K562 (cell line): ENCODE results near the gene ARPC4. TPM values are rescaled to one million over a fixed set of nuclear protein-coding genes. Genes with fewer than 3 reads are reported as not detected.

Experiments
- ARID2 ChIP-seq: fragments of 450-650 bp; IDR thresholded peaks from 2 replicates; pipeline ENCODE4 v1.6.1; 2017; ENCODE audit warnings: antibody characterized with exemption, mild to moderate bottlenecking
- DACH1 ChIP-seq: fragments of 450-650 bp; IDR thresholded peaks from 2 replicates; pipeline ENCODE4 v1.6.1; 2018; ENCODE audit not compliant: partially characterized antibody
- EP400 ChIP-seq: fragments of 450-650 bp; IDR thresholded peaks from 2 replicates; pipeline ENCODE4 v1.6.1; 2017; ENCODE audit warnings: antibody characterized with exemption, mild to moderate bottlenecking, moderate library complexity
- FOXA3 ChIP-seq, 2 experiments: fragments of 450-650 bp in 1 of 2; sonication (generic) in 1 of 2; formaldehyde crosslinking; IDR thresholded peaks in 1 of 2; conservative IDR thresholded peaks in 1 of 2; 2 replicates each; pipeline versions ENCODE4 v1.4.0 to v1.8.0; 2020 to 2022; ENCODE audit warnings: mild to moderate bottlenecking in 2 of 2, missing genetic modification reagents in 1 of 2
- FOXM1 ChIP-seq, 2 experiments: fragments of 450-650 bp in 1 of 2; sonication (generic) in 1 of 2; formaldehyde crosslinking in 1 of 2; IDR thresholded peaks; 2 replicates each; pipeline versions ENCODE4 v1.6.1 to v1.9.0; 2017 to 2022; ENCODE audit warnings: low read depth in 2 of 2, mild to moderate bottlenecking in 2 of 2, missing genetic modification reagents in 1 of 2, moderate library complexity in 1 of 2
- HMG20A ChIP-seq: fragments of 450-650 bp; formaldehyde crosslinking; conservative IDR thresholded peaks from 2 replicates; pipeline ENCODE4 v1.4.0; 2020; ENCODE audit warnings: mild to moderate bottlenecking, mixed read lengths
- MAX ChIP-seq: sonication (generic); formaldehyde crosslinking; IDR thresholded peaks from 2 replicates; pipeline ENCODE4 v1.9.0; 2022; ENCODE audit warnings: mild to moderate bottlenecking, missing genetic modification reagents
- MEF2A ChIP-seq: IDR thresholded peaks from 2 replicates; pipeline ENCODE4 v1.6.1; 2011; ENCODE audit warnings: low read depth, mild to moderate bottlenecking, low read length, moderate library complexity; ENCODE audit not compliant: control insufficient read depth
- POLR2H ChIP-seq: IDR thresholded peaks from 2 replicates; pipeline ENCODE4 v1.6.1; 2016; ENCODE audit warnings: missing genetic modification characterization, low read depth, mild to moderate bottlenecking, control low read depth, missing compliant biosample characterization, moderate library complexity
- PTBP1 ChIP-seq: fragments of 200-400 bp; formaldehyde crosslinking; IDR thresholded peaks from 2 replicates; pipeline ENCODE4 v1.6.1; 2017; ENCODE audit warnings: low read depth, low read length
- RUNX1 ChIP-seq: sonication (generic); IDR thresholded peaks from 2 replicates; pipeline ENCODE4 v1.6.1; 2016; ENCODE audit warnings: antibody characterized with exemption, low read depth
- SAFB2 ChIP-seq: fragments of 200-400 bp; formaldehyde crosslinking; IDR thresholded peaks from 2 replicates; pipeline ENCODE4 v1.6.1; 2018; ENCODE audit warnings: borderline replicate concordance, low read length, low read depth, moderate library complexity; ENCODE audit not compliant: severe bottlenecking
- TAL1 ChIP-seq: fragments of 450-650 bp; IDR thresholded peaks from 2 replicates; pipeline ENCODE4 v1.6.1; 2016; ENCODE audit warnings: mild to moderate bottlenecking
- WHSC1 ChIP-seq: IDR thresholded peaks from one replicate; pipeline ENCODE4 v1.6.1; 2012; ENCODE audit warnings: low read length, control low read depth, inconsistent platforms
- YBX1 ChIP-seq: fragments of 450-650 bp; IDR thresholded peaks from 2 replicates; pipeline ENCODE4 v1.7.1; 2016; ENCODE audit warnings: mild to moderate bottlenecking
- ZBTB11 ChIP-seq, 3 experiments: fragments of 200-800 bp in 1 of 3; fragments of 250-450 bp in 1 of 3; fragments of 450-650 bp in 1 of 3; sonication (Bioruptor Pico) in 1 of 3; sonication (Bioruptor generic) in 1 of 3; formaldehyde crosslinking in 1 of 3; IDR thresholded peaks; 2 replicates each; pipeline versions ENCODE4 v1.6.1 to v1.8.0; 2016 to 2022; ENCODE audit warnings: mild to moderate bottlenecking in 2 of 3, missing genetic modification characterization in 2 of 3, missing compliant biosample characterization in 1 of 3, moderate library complexity in 1 of 3
- ZKSCAN3 ChIP-seq: fragments of 250-450 bp; sonication (Bioruptor Pico); IDR thresholded peaks from 2 replicates; pipeline ENCODE4 v1.4.0; 2020
- ZNF232 ChIP-seq: sonication (generic); formaldehyde crosslinking; IDR thresholded peaks from 2 replicates; pipeline ENCODE4 v1.8.0; 2022; ENCODE audit warnings: mild to moderate bottlenecking, missing genetic modification reagents
- ZNF24 ChIP-seq: fragments of 450-650 bp; IDR thresholded peaks from 2 replicates; pipeline ENCODE4 v1.6.1; 2016
- ZNF324 ChIP-seq: fragments of 250-450 bp; sonication (Bioruptor Pico); IDR thresholded peaks from 2 replicates; pipeline ENCODE4 v1.4.0; 2020; ENCODE audit warnings: mild to moderate bottlenecking
- ZNF408 ChIP-seq: fragments of 250-450 bp; sonication (Bioruptor Pico); IDR thresholded peaks from 2 replicates; pipeline ENCODE4 v1.4.0; 2020; ENCODE audit warnings: low read depth, mild to moderate bottlenecking, moderate library complexity
- ZNF431 ChIP-seq: sonication (generic); formaldehyde crosslinking; IDR thresholded peaks from 2 replicates; pipeline ENCODE4 v1.8.0; 2022; ENCODE audit warnings: mild to moderate bottlenecking, missing genetic modification reagents
- ZNF436 ChIP-seq: fragments of 250-450, 450-650 bp; sonication (Bioruptor Pico); formaldehyde crosslinking; IDR thresholded peaks from 2 replicates; pipeline ENCODE4 v1.7.0; 2020; ENCODE audit warnings: mild to moderate bottlenecking
- ZNF830 ChIP-seq: fragments of 250-450 bp; sonication (Bioruptor Pico); IDR thresholded peaks from 2 replicates; pipeline ENCODE4 v1.5.0; 2021; ENCODE audit warnings: mild to moderate bottlenecking
- polyA plus RNA-seq, 8 experiments: library from polyadenylated mRNA; depleted of rRNA in 4 of 8; stranded (reverse) in 5 of 8; unstranded in 3 of 8; fragments of >200 nt; fragmentation: Nextera tagmentation in 2 of 8; fragmentation: Illumina TruSeq in 1 of 8; extraction: Ambion mirVana in 2 of 8; extraction: Trizol in 1 of 8; gene quantifications; 2 replicates each; pipeline versions ENCODE4 v1.2.1 to v1.2.3, GENCODE V29; 2011 to 2014; ENCODE audit warnings: inconsistent platforms in 1 of 8, missing spikeins in 1 of 8
- total RNA-seq, 7 experiments: library from RNA; depleted of rRNA in 6 of 7; stranded (reverse); fragments of >200 nt in 6 of 7; fragmentation: Illumina TruSeq in 2 of 7; extraction: Trizol in 2 of 7; gene quantifications; 2 replicates each; pipeline versions ENCODE4 v1.2.1 to v1.2.3, GENCODE V29; 2011 to 2021; ENCODE audit warnings: low replicate concordance in 1 of 7
- TF ChIP-seq, protein P1 (sequence below): fragments of 450-650 bp; formaldehyde crosslinking; IDR thresholded peaks from 2 replicates; pipeline ENCODE4 v1.4.0; 2020; ENCODE audit warnings: mild to moderate bottlenecking, mixed read lengths

ARPC4 gene
- total and polyA plus RNA-seq, 9 of the 15 experiments (the other 6 are each of a cell fraction or from before 2014, with no cell fraction given), result 20.1 to 153 (median 119) TPM

- TF ChIP-seq ZNF830, result 0 out of 2 replicates have a peak, but pooled peaks have one; percentile 63
- no peak for TF ChIP-seq POLR2H (tag)
- TF ChIP-seq WHSC1, result no peak
- no peak for TF ChIP-seq ZNF408
- no peak for TF ChIP-seq DACH1
- TF ChIP-seq FOXA3 (CRISPR knock-in tag; conservative IDR thresholded peaks at IDR 0.05 in 1 of 2, IDR thresholded peaks at IDR 0.05 in 1 of 2), result peak in 1 of 2 experiments; percentile 17; a peak in 1 of 4 replicates
- TF ChIP-seq, protein P1, sequence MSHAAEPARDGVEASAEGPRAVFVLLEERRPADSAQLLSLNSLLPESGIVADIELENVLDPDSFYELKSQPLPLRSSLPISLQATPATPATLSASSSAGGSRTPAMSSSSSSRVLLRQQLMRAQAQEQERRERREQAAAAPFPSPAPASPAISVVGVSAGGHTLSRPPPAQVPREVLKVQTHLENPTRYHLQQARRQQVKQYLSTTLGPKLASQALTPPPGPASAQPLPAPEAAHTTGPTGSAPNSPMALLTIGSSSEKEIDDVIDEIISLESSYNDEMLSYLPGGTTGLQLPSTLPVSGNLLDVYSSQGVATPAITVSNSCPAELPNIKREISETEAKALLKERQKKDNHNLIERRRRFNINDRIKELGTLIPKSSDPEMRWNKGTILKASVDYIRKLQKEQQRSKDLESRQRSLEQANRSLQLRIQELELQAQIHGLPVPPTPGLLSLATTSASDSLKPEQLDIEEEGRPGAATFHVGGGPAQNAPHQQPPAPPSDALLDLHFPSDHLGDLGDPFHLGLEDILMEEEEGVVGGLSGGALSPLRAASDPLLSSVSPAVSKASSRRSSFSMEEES (CRISPR knock-in tag), result no peak
- TF ChIP-seq HMG20A (CRISPR knock-in tag), result no peak
- no peak for TF ChIP-seq ZNF232 (CRISPR knock-in tag)
- TF ChIP-seq ZNF24, result 0 out of 2 replicates have a peak, but pooled peaks have one; percentile 19
- no peak for TF ChIP-seq RUNX1
- no peak for TF ChIP-seq MEF2A
- no peak for TF ChIP-seq ZNF431 (CRISPR knock-in tag)
- no peak for TF ChIP-seq YBX1
- TF ChIP-seq EP400, result no peak
- no peak for TF ChIP-seq ARID2
- no peak for TF ChIP-seq MAX (CRISPR knock-in tag)
- TF ChIP-seq ZNF436 (CRISPR knock-in tag), result no peak
- TF ChIP-seq ZNF324 (CRISPR knock-in tag), result peak; percentile 49; the same call in 1 of the 2 replicates
- no peak for TF ChIP-seq FOXM1 (IDR thresholded peaks at IDR 0.05; ENCODE audit: low read depth)
- no peak for TF ChIP-seq FOXM1 (CRISPR knock-in tag; IDR thresholded peaks at IDR 0.05; ENCODE audit: low read depth)
- no peak for TF ChIP-seq TAL1
- TF ChIP-seq SAFB2, result no peak
- TF ChIP-seq ZBTB11 (CRISPR knock-in tag; IDR thresholded peaks at IDR 0.05), result no peak
- 0 out of 2 replicates have a peak, but pooled peaks have one; percentile 51 for TF ChIP-seq PTBP1
- TF ChIP-seq ZKSCAN3 (CRISPR knock-in tag), result no peak
Measured at GRCh38 chr3:9749296-9749644, 43.6 kb upstream of the ARPC4 start (continued).
